SK-N-SH treated with all-trans-retinoic acid at 6 μM for 48 hours (cell line): ENCODE measurements around the gene C8A.
A peak's percentile ranks its signal among the peaks of the same experiment; 100 is the strongest.

ENCODE experiments used
- ATAC-seq: fragments of 200-7000 bp; cut with Tn5 transposase; 3 replicates; pipeline ENCODE4 v1.9.1; 2020; ENCODE audit warnings: mild to moderate bottlenecking, moderate library complexity
- ARNTL ChIP-seq: fragments of 450-650 bp; formaldehyde crosslinking; IDR thresholded peaks from 2 replicates; pipeline ENCODE4 v1.5.0; 2020; ENCODE audit warnings: low read depth, mild to moderate bottlenecking, moderate library complexity, borderline replicate concordance
- BACH2 ChIP-seq: fragments of 250-450 bp; sonication (Bioruptor Pico); IDR thresholded peaks from 2 replicates; pipeline ENCODE4 v1.9.0; 2021; ENCODE audit warnings: mild to moderate bottlenecking, borderline replicate concordance
- CREB5 ChIP-seq: fragments of 250-450 bp; sonication (Bioruptor Pico); IDR thresholded peaks from 2 replicates; pipeline ENCODE4 v1.5.1; 2020; ENCODE audit warnings: low read depth, mild to moderate bottlenecking, moderate library complexity
- CSDC2 ChIP-seq: fragments of 250-450 bp; sonication (Bioruptor Pico); IDR thresholded peaks from 2 replicates; pipeline ENCODE4 v1.5.0; 2020; ENCODE audit warnings: mild to moderate bottlenecking, moderate library complexity
- CSRNP3 ChIP-seq: fragments of 250-450 bp; sonication (Bioruptor Pico); IDR thresholded peaks from 2 replicates; pipeline ENCODE4 v1.5.1; 2021; ENCODE audit warnings: mild to moderate bottlenecking, moderate library complexity
- ESRRG ChIP-seq: fragments of 250-450 bp; sonication (Bioruptor Pico); IDR thresholded peaks from 2 replicates; pipeline ENCODE4 v1.6.1; 2021; ENCODE audit warnings: mild to moderate bottlenecking
- GLIS3 ChIP-seq: fragments of 250-450 bp; sonication (Bioruptor Pico); IDR thresholded peaks from 2 replicates; pipeline ENCODE4 v1.5.0; 2020; ENCODE audit warnings: mild to moderate bottlenecking, moderate library complexity
- OSR1 ChIP-seq: fragments of 250-450 bp; sonication (Bioruptor Pico); IDR thresholded peaks from 2 replicates; pipeline ENCODE4 v1.8.0; 2022; ENCODE audit warnings: moderate library complexity, mild to moderate bottlenecking, inconsistent platforms
- PATZ1 ChIP-seq: fragments of 250-450 bp; sonication (Bioruptor Pico); IDR thresholded peaks from 2 replicates; pipeline ENCODE4 v1.8.0; 2020; ENCODE audit warnings: mild to moderate bottlenecking, moderate library complexity, borderline replicate concordance
- POU6F1 ChIP-seq: fragments of 250-450 bp; sonication (Bioruptor Pico); IDR thresholded peaks from 2 replicates; pipeline ENCODE4 v1.8.0; 2021; ENCODE audit warnings: low read depth, mild to moderate bottlenecking, moderate library complexity, borderline replicate concordance
- PPARA ChIP-seq: fragments of 250-450 bp; sonication (Bioruptor Pico); IDR thresholded peaks from 2 replicates; pipeline ENCODE4 v1.5.0; 2020; ENCODE audit warnings: mild to moderate bottlenecking, borderline replicate concordance
- RARB ChIP-seq: fragments of 250-450 bp; sonication (Bioruptor Pico); IDR thresholded peaks from 2 replicates; pipeline ENCODE4 v1.8.0; 2021; ENCODE audit warnings: mild to moderate bottlenecking, moderate library complexity
- SNAI2 ChIP-seq: fragments of 250-450 bp; sonication (Bioruptor Pico); IDR thresholded peaks from 2 replicates; pipeline ENCODE4 v1.5.0; 2020; ENCODE audit warnings: mild to moderate bottlenecking, moderate library complexity
- TCF4 ChIP-seq: fragments of 250-450 bp; sonication (Bioruptor Pico); IDR thresholded peaks from 2 replicates; pipeline ENCODE4 v1.8.0; 2021; ENCODE audit warnings: mild to moderate bottlenecking, moderate library complexity, borderline replicate concordance
- TOX ChIP-seq: fragments of 250-450 bp; sonication (Bioruptor Pico); IDR thresholded peaks from 2 replicates; pipeline ENCODE4 v1.8.0; 2021; ENCODE audit warnings: mild to moderate bottlenecking, moderate library complexity, borderline replicate concordance
- TSHZ2 ChIP-seq: fragments of 250-450 bp; sonication (Bioruptor Pico); IDR thresholded peaks from 2 replicates; pipeline ENCODE4 v1.5.0; 2020; ENCODE audit warnings: mild to moderate bottlenecking, moderate library complexity
- ZC3H10 ChIP-seq: fragments of 250-450 bp; sonication (Bioruptor Pico); IDR thresholded peaks from 2 replicates; pipeline ENCODE4 v1.5.1; 2021; ENCODE audit warnings: mild to moderate bottlenecking, moderate library complexity
- ZFP3 ChIP-seq: fragments of 250-450 bp; sonication (Bioruptor Pico); IDR thresholded peaks from 2 replicates; pipeline ENCODE4 v1.5.0; 2020; ENCODE audit warnings: mild to moderate bottlenecking, moderate library complexity
- ZNF565 ChIP-seq: fragments of 450-650 bp; formaldehyde crosslinking; conservative IDR thresholded peaks from 2 replicates; pipeline ENCODE4 v1.5.0; 2020; ENCODE audit warnings: low read depth, mild to moderate bottlenecking, moderate library complexity
- ZNF70 ChIP-seq: fragments of 450-650 bp; formaldehyde crosslinking; IDR thresholded peaks from 2 replicates; pipeline ENCODE4 v1.5.0; 2020; ENCODE audit warnings: mild to moderate bottlenecking, moderate library complexity

C8A gene

GRCh38 chr1:56872597-56872996 is 18.0 kb downstream of the C8A start:
- no peak for TF ChIP-seq CSRNP3 (CRISPR knock-in tag)
- no peak for TF ChIP-seq ZNF565 (CRISPR knock-in tag)
- no peak for TF ChIP-seq ARNTL (CRISPR knock-in tag)
- no peak for TF ChIP-seq TCF4
- TF ChIP-seq CSDC2: no peak
- TF ChIP-seq ZNF70: no peak
- no peak for TF ChIP-seq OSR1 (CRISPR knock-in tag)
- TF ChIP-seq ZC3H10 (CRISPR knock-in tag): no peak
- no peak for TF ChIP-seq BACH2 (CRISPR knock-in tag)
- TF ChIP-seq ZFP3 (CRISPR knock-in tag): no peak
- no peak for TF ChIP-seq TOX (CRISPR knock-in tag)
- no peak for TF ChIP-seq RARB (CRISPR knock-in tag)
- TF ChIP-seq, all 23 proteins: peak for 0
- ATAC-seq: peak; percentile 40; the same call in 2 of the 3 replicates

- ATAC-seq: no peak
- TF ChIP-seq BACH2 (CRISPR knock-in tag) (no peak), CSRNP3 (CRISPR knock-in tag) (no peak), GLIS3 (CRISPR knock-in tag) (no peak), TSHZ2 (CRISPR knock-in tag) (no peak), PPARA (CRISPR knock-in tag) (no peak), CREB5 (no peak), POU6F1 (no peak), ZNF70 (no peak), OSR1 (CRISPR knock-in tag) (no peak), TOX (CRISPR knock-in tag) (no peak), ESRRG (no peak), PATZ1 (CRISPR knock-in tag) (no peak), TCF4 (no peak)
- TF ChIP-seq, all 23 proteins: peak for 0
These were observed 18.6 kb downstream of the C8A start for GRCh38 chr1:56873213-56873612.

GRCh38 chr1:56874689-56875088 is 20.1 kb downstream of the C8A start:
- no peak for ATAC-seq
- TF ChIP-seq GLIS3 (CRISPR knock-in tag) (no peak), SNAI2 (CRISPR knock-in tag) (no peak), PPARA (CRISPR knock-in tag) (no peak), ARNTL (CRISPR knock-in tag) (no peak), BACH2 (CRISPR knock-in tag) (no peak), PATZ1 (CRISPR knock-in tag) (no peak), RARB (CRISPR knock-in tag) (no peak), ZFP3 (CRISPR knock-in tag) (no peak), CSRNP3 (CRISPR knock-in tag) (no peak)
